Skeletal muscle satellite cell (primary cell): ENCODE measurements around the gene CCDC78. TPM values are rescaled to one million over a fixed set of nuclear protein-coding genes. Genes with fewer than 3 reads are reported as not detected.

ENCODE experiments used
- H3K27me3 ChIP-seq: 2 replicates; pipeline ENCODE4 v1.7.0; 2013; ENCODE audit warnings: low read length; ENCODE audit not compliant: control insufficient read depth, insufficient read depth
- H3K36me3 ChIP-seq: 2 replicates; pipeline ENCODE4 v1.7.0; 2013; ENCODE audit warnings: mild to moderate bottlenecking, control low read depth, low read length; ENCODE audit not compliant: insufficient read depth
- H3K4me1 ChIP-seq: 2 replicates; pipeline ENCODE4 v1.7.0; 2013; ENCODE audit warnings: low read length; ENCODE audit not compliant: control insufficient read depth, insufficient read depth
- H3K4me2 ChIP-seq: 2 replicates; pipeline ENCODE4 v1.7.0; 2013; ENCODE audit warnings: mild to moderate bottlenecking, low read length
- H3K4me3 ChIP-seq: 2 replicates; pipeline ENCODE4 v1.7.0; 2013; ENCODE audit warnings: low read length
- H3K9ac ChIP-seq: 2 replicates; pipeline ENCODE4 v1.7.0; 2013; ENCODE audit warnings: mild to moderate bottlenecking, low read depth, low read length, moderate library complexity
- H3K9me3 ChIP-seq: replicated peaks from 2 replicates; pipeline ENCODE4 v1.7.0; 2013; ENCODE audit warnings: mild to moderate bottlenecking, control low read depth, low read length
- small RNA-seq: library from RNA; depleted of rRNA; stranded (forward); fragments of <200 nt; gene quantifications from one replicate; pipeline ENCODE3, GENCODE V24; 2012

CCDC78 gene

DNA sequence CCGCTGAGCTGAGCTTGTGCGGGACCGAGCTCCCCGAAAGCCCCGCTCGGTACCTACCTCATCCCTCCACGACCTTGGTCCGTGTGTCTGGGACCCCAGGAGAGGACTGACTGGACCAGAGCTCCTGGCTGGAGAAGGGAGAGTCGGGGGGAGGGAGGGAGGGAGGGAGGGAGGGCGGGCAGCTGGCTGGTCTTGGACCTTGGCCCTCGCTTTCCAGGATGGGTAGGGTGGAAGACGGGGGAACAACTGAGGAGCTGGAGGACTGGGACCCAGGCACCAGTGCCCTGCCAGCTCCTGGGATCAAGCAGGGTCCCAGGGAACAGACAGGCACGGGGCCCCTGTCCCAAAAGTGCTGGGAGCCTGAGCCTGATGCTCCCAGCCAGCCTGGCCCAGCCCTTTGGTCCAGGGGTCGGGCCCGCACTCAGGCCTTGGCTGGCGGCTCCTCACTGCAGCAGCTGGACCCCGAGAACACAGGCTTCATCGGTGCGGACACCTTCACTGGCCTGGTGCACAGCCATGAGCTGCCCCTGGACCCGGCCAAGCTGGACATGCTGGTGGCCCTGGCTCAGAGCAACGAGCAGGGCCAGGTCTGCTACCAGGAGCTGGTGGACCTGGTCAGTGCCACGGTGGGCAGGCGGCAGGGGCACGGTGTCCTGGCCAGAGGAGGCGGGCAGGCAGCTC lies 50.2 kb downstream of the CCDC78 start:
- H3K36me3 ChIP-seq: peaks cover 24% of the 10 kb centered on the region
- peaks cover 8% of the 10 kb centered on the region for H3K4me1 ChIP-seq
- H3K9me3 ChIP-seq: no peaks in the 10 kb centered on the region
- no peak overlapping the region for H3K9ac ChIP-seq
- H3K27me3 ChIP-seq: no peaks in the 10 kb centered on the region
- H3K4me3 ChIP-seq: peak overlapping the region; percentile 45
- peak overlapping the region; percentile 76 for H3K4me2 ChIP-seq

DNA sequence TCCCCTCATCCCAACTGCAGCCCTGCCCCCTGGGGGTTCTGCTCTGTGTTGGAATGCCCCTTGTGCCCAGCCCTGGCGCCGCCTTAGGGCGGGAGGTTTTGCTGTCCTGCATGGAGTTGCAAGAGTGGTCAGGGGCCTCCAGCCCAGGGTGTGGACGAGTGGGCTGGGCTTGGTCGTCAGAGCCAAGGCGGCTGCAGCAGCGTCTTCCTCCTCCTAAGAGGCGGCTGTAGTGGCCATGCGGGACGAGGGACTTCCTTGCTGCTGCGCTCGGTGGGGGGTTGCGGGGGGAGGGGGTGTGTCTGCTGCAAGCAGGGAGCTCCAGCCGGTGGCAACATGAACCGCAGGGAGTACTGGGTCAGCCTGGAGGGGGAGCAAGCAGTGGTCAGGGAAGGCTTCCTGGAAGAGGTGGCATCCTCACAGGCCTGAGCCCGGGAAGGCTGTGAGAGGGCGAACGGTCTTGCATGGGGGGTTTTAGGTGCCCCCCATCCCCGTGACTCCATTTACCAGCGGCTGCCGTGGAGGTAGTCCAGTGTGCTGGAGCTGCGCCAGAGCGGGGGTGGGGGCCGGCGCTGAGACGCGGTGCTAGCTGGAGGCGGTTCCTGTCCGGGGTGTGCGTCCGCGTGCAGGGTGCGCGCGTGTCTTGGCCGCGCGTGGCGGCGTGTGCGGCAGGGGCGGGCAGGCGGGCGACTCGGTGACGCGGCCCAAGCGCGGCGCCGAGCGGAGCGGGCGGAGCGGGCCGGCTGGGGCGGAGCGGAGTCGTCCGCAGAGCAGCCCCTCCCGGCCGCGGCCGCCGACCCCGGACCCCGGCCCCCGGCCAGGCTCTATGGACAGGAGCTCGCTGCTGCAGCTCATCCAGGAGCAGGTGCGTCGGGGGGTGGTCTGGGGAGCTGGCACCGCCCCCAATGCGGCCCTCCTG lies 51.0 kb downstream of the CCDC78 start, which contains the start of gene RHBDL1:
Gene RHBDL1 (plus strand): TSS at position 704 of the 916 bp plus-strand sequence. CDS start 120 bp downstream, at position 824.
- Histone ChIP-seq H3K9ac (no peak within 1 kb of the TSS), H3K9me3 (no peaks in the 10 kb centered on the region), H3K27me3 (no peaks in the 10 kb centered on the region), H3K4me1 (peaks cover 7% of the 10 kb centered on the region), H3K4me3 (peak within 1 kb of the TSS; percentile 59), H3K36me3 (peaks cover 30% of the 10 kb centered on the region), H3K4me2 (peak within 1 kb of the TSS; percentile 76)

DNA sequence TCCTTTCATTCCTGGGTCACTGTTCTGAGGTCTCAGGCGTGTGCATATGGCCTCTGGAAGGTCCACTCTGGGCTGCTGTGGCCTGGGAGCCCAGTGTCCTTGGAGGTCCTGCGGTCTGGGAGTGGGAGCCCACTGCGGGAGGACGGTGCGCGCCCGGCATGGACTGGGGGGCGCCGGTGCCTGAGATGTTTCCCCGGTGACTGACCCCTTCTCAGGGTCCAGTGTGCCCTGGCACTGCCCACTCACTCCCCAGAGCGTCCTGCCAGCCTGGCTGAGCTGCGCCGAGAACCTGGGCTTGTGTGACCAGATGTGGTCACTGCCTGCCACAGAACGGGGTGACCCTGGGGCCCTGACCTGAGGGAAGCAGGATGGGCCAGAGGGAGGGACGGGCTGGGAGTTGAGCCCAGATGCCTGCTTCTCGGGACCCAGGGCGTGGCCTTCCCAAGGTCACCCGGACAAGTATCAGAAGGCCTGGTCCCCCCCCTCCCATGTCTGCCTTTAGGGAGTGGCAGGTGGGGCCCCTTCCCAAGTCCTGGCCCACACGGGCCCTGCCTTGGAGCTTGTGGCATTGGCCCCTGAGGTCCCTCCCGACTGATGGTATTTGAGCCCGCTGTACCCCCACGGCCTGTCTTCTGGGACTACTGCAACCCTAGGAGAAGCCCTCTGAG lies 51.9 kb downstream of the CCDC78 start:
- Histone ChIP-seq H3K4me1 (peaks cover 6% of the 10 kb centered on the region), H3K27me3 (no peaks in the 10 kb centered on the region), H3K9ac (no peak overlapping the region), H3K4me2 (no peak overlapping the region), H3K9me3 (no peaks in the 10 kb centered on the region), H3K4me3 (no peak overlapping the region), H3K36me3 (peaks cover 39% of the 10 kb centered on the region)

DNA sequence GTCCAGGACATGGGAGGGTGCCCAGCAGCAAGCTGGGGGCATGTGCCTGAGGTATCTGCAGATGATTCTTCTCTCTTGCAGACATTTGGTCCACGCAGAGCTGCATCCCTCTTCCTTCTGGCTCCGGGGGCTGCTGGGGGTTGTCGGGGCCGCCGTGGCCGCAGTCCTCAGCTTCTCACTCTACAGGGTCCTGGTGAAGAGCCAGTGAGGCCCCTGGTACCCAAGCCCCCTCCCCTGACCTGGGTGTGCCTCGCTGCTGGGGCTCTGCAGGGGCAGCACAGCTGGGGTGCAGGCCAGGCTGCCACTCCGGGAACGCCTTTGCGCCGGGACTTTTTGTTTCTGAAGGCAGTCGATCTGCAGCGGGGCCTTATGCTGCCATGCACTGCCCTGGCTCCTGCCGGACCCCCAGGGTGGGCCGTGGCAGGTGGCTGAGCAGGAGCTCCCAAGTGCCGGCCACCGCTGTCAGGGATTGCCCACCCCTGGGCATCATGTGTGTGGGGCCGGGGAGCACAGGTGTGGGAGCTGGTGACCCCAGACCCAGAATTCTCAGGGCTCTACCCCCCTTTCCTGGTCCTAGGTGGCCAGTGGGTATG lies 52.7 kb downstream of the CCDC78 start:
- Histone ChIP-seq H3K9ac (no peak overlapping the region), H3K4me2 (no peak overlapping the region), H3K4me3 (no peak overlapping the region), H3K9me3 (no peaks in the 10 kb centered on the region), H3K4me1 (peaks cover 12% of the 10 kb centered on the region), H3K27me3 (no peaks in the 10 kb centered on the region), H3K36me3 (peaks cover 41% of the 10 kb centered on the region)

DNA sequence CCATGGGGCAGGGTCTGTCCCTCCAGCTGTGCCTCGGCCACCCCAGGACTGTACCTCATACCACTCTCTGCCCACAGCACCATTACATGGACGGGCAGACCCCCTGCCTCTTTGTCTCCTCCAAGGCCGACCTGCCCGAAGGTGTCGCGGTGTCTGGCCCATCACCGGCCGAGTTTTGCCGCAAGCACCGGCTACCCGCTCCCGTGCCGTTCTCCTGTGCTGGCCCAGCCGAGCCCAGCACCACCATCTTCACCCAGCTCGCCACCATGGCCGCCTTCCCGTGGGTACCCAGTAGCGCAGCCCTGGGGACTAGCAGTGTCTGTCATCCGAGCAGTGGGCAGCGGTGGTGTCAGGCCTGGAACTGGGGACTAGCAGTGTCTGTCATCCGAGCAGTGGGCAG lies 53.4 kb downstream of the CCDC78 start:
- Histone ChIP-seq H3K4me3 (no peak overlapping the region), H3K36me3 (peaks cover 41% of the 10 kb centered on the region), H3K9me3 (no peaks in the 10 kb centered on the region), H3K4me1 (peaks cover 12% of the 10 kb centered on the region), H3K27me3 (no peaks in the 10 kb centered on the region), H3K4me2 (no peak overlapping the region), H3K9ac (no peak overlapping the region)

Small RNAs within 50 kb of the gene (small RNA-seq; reads per million reads assigned to genes)
- gene MIR662: not detected
